Immature natural killer cell (primary cell): ENCODE results near the gene WTAP. TPM values are rescaled to one million over a fixed set of nuclear protein-coding genes. Genes with fewer than 3 reads are reported as not detected.

ENCODE experiments used
- DNase-seq, 3 donors: peaks; one replicate each; pipeline ENCODE4 v3.0.0; 2022; ENCODE audit warnings: mixed read lengths in 1 of 3
- H3K27ac Mint-ChIP-seq, 6 donors: one replicate each; pipeline ENCODE4 v1.8.0; 2020; ENCODE audit warnings: mixed read lengths in 6 of 6, mild to moderate bottlenecking in 5 of 6, inconsistent platforms in 4 of 6, moderate library complexity in 3 of 6
- H3K27me3 Mint-ChIP-seq, 3 donors: one replicate each; pipeline ENCODE4 v1.8.0; 2020 to 2021; ENCODE audit warnings: low read depth in 3 of 3, mild to moderate bottlenecking in 3 of 3, mixed read lengths in 3 of 3, moderate library complexity in 3 of 3, inconsistent platforms in 1 of 3
- H3K36me3 Mint-ChIP-seq, 3 donors: one replicate each; pipeline ENCODE4 v1.8.0; 2020; ENCODE audit warnings: mixed read lengths in 3 of 3, inconsistent platforms in 2 of 3, mild to moderate bottlenecking in 2 of 3
- H3K4me1 Mint-ChIP-seq, 2 donors: one replicate each; pipeline ENCODE4 v1.8.0; 2020; ENCODE audit warnings: inconsistent platforms in 2 of 2, mild to moderate bottlenecking in 2 of 2, mixed read lengths in 2 of 2, moderate library complexity in 1 of 2
- H3K4me3 Mint-ChIP-seq, 5 donors: one replicate each; pipeline ENCODE4 v1.8.0; 2020; ENCODE audit warnings: mild to moderate bottlenecking in 5 of 5, mixed read lengths in 5 of 5, inconsistent platforms in 3 of 5, moderate library complexity in 3 of 5
- H3K9me3 Mint-ChIP-seq, 6 donors: one replicate each; pipeline ENCODE4 v1.8.0; 2020; ENCODE audit warnings: mild to moderate bottlenecking in 6 of 6, mixed read lengths in 6 of 6, inconsistent platforms in 4 of 6, moderate library complexity in 3 of 6
- polyA plus RNA-seq, 3 donors: library from polyadenylated mRNA; unstranded; fragments of 300-500 nt; fragmentation: Illumina TruSeq; gene quantifications; one replicate each; pipeline ENCODE4 v1.2.3, GENCODE V29; 2021

WTAP gene
- polyA plus RNA-seq, 3 donors from 2014 or later: 145 to 169 (median 150) TPM

GRCh38 chr6:159797554-159797953 lies 70.2 kb downstream of the WTAP start:
- no peak for DNase-seq
- H3K27ac Mint-ChIP-seq: no peak overlapping the region
- no peaks in the 10 kb centered on the region for H3K27me3 Mint-ChIP-seq
- H3K4me3 Mint-ChIP-seq: no peak overlapping the region
- peaks cover 6 to 31% (median 12%) of the 10 kb centered on the region in 3 donors for H3K36me3 Mint-ChIP-seq
- H3K9me3 Mint-ChIP-seq: no peaks in the 10 kb centered on the region
- H3K4me1 Mint-ChIP-seq: peaks cover 1 to 25% of the 10 kb centered on the region in 2 donors

DNA sequence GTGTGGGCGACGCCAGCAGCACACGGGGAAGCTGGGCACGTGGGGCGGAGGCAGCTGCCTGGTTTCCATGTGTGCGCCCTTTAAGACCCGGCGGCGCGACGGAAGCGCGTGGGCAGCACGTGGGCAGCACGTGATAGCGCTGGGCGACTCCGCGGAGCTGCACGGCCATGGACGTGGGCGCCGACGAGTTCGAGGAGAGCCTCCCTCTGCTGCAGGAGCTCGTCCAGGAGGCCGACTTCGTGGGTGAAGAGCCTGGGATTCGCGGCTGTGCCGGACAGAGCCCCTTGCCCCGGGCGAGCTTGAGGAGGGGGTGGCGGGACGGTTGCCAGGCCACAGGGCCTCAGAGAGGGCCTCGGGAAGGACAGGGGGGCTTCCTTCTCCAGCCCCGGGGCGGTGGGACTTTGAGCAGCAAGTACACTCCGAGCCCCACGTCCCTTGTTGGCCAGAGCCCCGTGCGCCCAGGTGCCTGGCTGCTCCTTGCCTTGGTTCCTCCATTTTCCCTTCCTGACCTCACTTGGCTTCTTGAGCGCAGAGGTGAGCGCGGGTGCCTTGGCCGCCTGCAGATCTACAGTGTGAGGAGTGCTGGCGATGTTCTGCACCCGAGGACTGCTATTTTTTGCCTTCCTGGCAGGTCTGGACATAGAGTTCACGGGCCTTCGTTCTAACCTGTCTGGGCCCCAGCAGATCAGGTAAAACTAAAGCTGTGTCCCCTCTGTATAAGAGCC lies 73.0 kb downstream of the WTAP start, which contains the start of gene PNLDC1:
TSS of gene PNLDC1 (plus strand) at position 136 of the 725 bp plus-strand sequence. CDS start at position 168, 32 bp downstream.
- Mint-ChIP-seq H3K4me1 (no peaks in the 10 kb centered on the region), H3K27me3 (no peaks in the 10 kb centered on the region), H3K4me3 (no peak within 1 kb of the TSS), H3K9me3 (no peaks in the 10 kb centered on the region), H3K36me3 (peaks cover 10 to 21% (median 12%) of the 10 kb centered on the region in 3 donors), H3K27ac (peak within 1 kb of the TSS in 1 of 6 donors; percentile 56)
- no peak for DNase-seq

DNA sequence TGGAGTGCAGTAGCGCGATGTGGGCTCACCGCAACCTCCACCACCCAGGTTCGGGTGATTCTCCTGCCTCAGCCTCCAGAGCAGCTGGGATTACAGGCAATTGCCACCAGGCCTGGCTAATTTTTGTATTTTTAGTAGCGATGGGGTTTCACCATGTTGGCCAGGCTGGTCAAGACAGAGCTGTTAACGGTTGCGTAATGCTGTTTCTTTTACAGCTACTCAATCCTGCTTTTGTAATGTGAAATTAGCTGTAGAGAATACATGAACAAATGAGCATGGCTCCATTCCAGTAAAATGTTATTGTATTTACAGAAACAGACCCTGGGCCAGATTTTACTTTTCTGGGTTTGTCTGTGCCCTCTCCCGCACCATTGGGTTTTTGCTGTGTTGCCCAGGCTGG lies 74.6 kb downstream of the WTAP start:
- Mint-ChIP-seq H3K4me3 (no peak overlapping the region), H3K4me1 (no peaks in the 10 kb centered on the region), H3K27ac (no peak overlapping the region), H3K36me3 (peaks cover 10 to 21% (median 12%) of the 10 kb centered on the region in 3 donors), H3K27me3 (no peaks in the 10 kb centered on the region), H3K9me3 (no peaks in the 10 kb centered on the region)
- no peak for DNase-seq

DNA sequence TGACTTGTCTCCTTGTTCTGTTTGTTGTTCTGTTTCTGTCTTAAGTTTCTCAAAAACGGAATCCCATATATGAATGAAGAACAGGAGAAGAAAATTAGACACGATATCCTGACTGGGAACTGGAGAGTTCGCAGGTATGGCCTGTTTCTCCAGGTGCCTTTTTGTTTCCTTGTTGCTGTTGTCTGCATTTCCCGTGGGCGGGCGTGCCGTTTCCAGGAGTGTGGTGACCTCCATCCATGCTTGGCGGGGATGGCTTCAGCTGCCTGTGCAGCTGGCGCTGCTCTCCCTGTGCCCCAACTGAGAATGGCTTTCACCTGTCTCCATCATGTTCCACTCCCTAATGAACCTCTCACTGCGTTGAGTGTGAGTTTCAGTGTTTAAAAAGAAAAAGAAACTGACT lies 77.2 kb downstream of the WTAP start:
- H3K4me3 Mint-ChIP-seq: no peak overlapping the region
- no peak overlapping the region for H3K27ac Mint-ChIP-seq
- H3K27me3 Mint-ChIP-seq: no peaks in the 10 kb centered on the region
- H3K36me3 Mint-ChIP-seq: peaks cover 1 to 7% (median 2%) of the 10 kb centered on the region in 3 donors
- H3K4me1 Mint-ChIP-seq: no peaks in the 10 kb centered on the region
- DNase-seq: no peak
- H3K9me3 Mint-ChIP-seq: no peaks in the 10 kb centered on the region

DNA sequence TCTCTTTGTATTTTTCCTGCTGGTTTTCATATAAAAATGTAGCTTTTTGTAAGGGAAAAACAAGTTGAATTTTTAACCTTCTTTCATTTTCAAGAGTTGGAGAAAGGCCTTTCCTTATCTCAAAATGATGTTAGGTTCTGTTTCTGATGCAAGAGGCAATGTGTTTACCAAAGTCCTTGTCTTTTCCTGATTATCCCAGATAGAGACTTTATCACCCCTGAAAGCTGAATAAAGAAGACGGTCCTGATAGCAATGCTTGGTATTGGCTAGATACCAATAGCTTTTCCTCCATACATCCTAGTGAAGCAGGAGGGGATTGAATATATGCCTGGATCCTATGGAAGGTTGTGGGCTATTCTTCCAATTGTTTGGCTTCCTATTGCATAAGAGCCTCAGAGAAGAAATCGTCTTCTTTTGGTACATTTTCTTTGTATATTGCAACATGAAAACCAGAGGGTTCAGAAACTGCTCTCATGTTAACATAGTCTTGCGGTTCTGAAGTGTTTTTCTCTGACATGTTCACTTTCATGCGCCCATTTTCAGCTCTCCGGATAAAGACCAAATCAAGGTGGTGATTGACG lies 78.2 kb downstream of the WTAP start:
- no peaks in the 10 kb centered on the region for H3K9me3 Mint-ChIP-seq
- H3K27ac Mint-ChIP-seq: no peak overlapping the region
- H3K36me3 Mint-ChIP-seq: peaks cover 0 to 7% (median 4%) of the 10 kb centered on the region in 3 donors
- no peak overlapping the region for H3K4me3 Mint-ChIP-seq
- H3K4me1 Mint-ChIP-seq: no peaks in the 10 kb centered on the region
- DNase-seq: no peak
- H3K27me3 Mint-ChIP-seq: no peaks in the 10 kb centered on the region

Other genes with a start within 250 kb of the WTAP start
- 10 to 100 TPM; 54.5 to 73.0 (median 54.6) TPM for gene SOD2, start 34.3 kb upstream of the WTAP start, polyA plus RNA-seq
- 10 to 100 TPM; 32.7 to 57.4 (median 45.4) TPM for gene ACAT2, start 34.5 kb downstream of the WTAP start, polyA plus RNA-seq
- 100 to 1,000 TPM in 2 of 3 donors, 10 to 100 TPM in 1; 69.0 to 107 (median 101) TPM for gene TCP1, start 62.1 kb downstream of the WTAP start, polyA plus RNA-seq
- gene MRPL18, start 63.0 kb downstream of the WTAP start, polyA plus RNA-seq: 10 to 100 TPM; 50.4 to 92.5 (median 60.5) TPM
- gene PNLDC1, start 72.8 kb downstream of the WTAP start, polyA plus RNA-seq: under 1 TPM in 1 of 3 donors, not detected in 2; 0.21 TPM
- not detected for gene MAS1, start 163.5 kb downstream of the WTAP start, polyA plus RNA-seq
- gene IGF2R, start 241.6 kb downstream of the WTAP start, polyA plus RNA-seq: 10 to 100 TPM; 17.2 to 54.9 (median 21.4) TPM